IPS-18c (cell line): ENCODE data around the gene HEXIM1.

Experiments used
- H3K4me3 ChIP-seq: 2 replicates; pipeline ENCODE4 v1.7.0; 2013; ENCODE audit warnings: low read depth, mild to moderate bottlenecking, low read length, moderate library complexity; ENCODE audit not compliant: insufficient read depth
- H3K9me3 ChIP-seq: one replicate; pipeline ENCODE4 v1.6.1; 2013; ENCODE audit warnings: mild to moderate bottlenecking, low read length, moderate library complexity; ENCODE audit not compliant: control insufficient read depth, insufficient read depth

HEXIM1 gene

GRCh38 chr17:45148183-45149036, at the start of gene HEXIM1:
Gene HEXIM1 (plus strand): TSS chr17:45148475. CDS start chr17:45149191, 716 bp downstream.
- H3K4me3 ChIP-seq = peak within 1 kb of the TSS; percentile 88
- no peaks in the 10 kb centered on the region for H3K9me3 ChIP-seq

GRCh38 chr17:45098869-45099616, 49.2 kb upstream of the HEXIM1 start:
- no peak overlapping the region for H3K4me3 ChIP-seq
- H3K9me3 ChIP-seq = peaks cover 3% of the 10 kb centered on the region

DNA sequence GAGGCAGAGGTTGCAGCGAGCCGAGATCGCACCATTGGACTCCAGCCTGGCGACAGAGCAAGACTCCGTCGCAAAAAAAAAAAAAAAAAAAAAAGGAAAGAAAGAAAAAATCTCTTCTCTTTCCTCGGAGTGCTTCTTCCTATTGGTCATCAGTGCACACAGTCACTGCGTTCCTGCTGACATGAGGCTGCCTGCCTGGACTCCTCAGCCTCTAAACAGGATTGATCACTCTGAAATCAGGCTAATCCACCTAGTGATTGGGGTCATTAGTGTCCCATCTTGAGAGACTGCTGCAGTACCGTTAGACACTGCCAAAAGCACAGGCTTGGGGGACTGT, 46.8 kb upstream of the HEXIM1 start:
- peaks cover 3% of the 10 kb centered on the region for H3K9me3 ChIP-seq

DNA sequence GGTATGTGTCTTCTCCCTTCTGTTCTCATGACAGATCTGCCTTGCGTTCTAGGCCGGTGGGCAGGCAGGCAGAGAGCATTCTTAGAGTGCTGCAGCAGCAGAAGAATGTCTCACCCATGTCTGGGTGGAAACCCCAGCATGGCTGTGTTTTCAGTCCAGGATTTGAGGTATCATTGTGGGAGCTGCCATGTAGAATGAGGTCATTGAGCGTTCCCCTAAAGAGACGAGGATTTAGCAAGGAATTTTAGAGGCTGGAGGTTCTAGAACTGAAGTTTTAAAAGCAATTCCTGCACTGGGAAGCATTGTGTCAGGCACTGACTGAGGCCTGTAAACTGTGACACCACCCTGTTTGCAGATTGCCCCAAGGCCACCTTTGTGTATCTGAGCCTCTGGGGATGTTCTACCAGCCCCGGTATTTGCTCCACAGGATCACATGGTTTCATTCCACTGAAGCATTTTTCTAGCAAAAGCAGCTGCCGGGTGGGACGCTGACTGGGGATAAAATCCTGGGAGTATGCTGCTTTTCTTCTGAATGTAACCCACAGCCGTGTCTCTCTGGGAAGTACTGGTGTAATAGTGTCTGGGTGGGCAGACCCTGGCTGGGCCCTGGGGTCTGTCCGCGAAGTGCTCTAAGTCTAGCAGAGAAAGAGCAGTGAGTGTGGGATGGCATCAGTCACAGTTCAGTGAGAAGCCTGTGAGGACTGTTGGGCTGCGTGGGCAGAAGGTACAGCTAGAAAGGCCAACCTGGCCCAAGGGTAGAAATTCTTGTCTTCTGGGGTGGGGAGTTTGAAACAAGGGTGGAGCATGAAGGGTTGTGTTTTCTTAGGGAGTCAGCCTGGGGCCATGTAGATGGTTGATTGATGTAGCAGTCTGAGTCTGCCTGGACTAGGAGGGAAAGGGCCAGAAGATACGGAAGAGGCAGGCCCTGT, 46.1 kb upstream of the HEXIM1 start:
- Histone ChIP-seq H3K9me3 (no peaks in the 10 kb centered on the region), H3K4me3 (no peak overlapping the region)

More for the DNA sequence above, 46.8 kb upstream of the HEXIM1 start:
- H3K4me3 ChIP-seq = no peak overlapping the region

DNA sequence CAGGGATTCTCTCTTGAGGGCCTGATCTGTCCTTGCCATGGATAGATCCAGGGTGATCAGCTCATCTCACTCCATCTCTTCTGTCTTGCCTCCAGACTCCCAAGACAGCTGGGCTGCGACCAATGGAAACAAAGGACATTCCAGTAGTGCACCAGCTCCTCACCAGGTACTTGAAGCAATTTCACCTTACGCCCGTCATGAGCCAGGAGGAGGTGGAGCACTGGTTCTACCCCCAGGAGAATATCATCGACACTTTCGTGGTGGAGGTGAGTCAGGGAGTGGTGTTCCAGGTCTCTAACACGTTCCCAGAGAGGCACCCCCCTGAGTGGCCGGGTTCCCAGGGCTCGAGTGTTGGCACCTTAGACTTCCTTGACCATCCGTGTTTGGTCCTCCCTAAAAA, 45.4 kb upstream of the HEXIM1 start:
- Histone ChIP-seq H3K9me3 (no peaks in the 10 kb centered on the region), H3K4me3 (no peak overlapping the region)

GRCh38 chr17:45103269-45103795, 44.9 kb upstream of the HEXIM1 start:
- no peaks in the 10 kb centered on the region for H3K9me3 ChIP-seq
- no peak overlapping the region for H3K4me3 ChIP-seq

GRCh38 chr17:45104029-45104428, 44.2 kb upstream of the HEXIM1 start:
- no peaks in the 10 kb centered on the region for H3K9me3 ChIP-seq
- H3K4me3 ChIP-seq = no peak overlapping the region

GRCh38 chr17:45104497-45104896, 43.8 kb upstream of the HEXIM1 start:
- H3K9me3 ChIP-seq = no peaks in the 10 kb centered on the region
- no peak overlapping the region for H3K4me3 ChIP-seq

- Histone ChIP-seq H3K9me3 (no peaks in the 10 kb centered on the region), H3K4me3 (no peak overlapping the region)
These were observed 43.2 kb upstream of the HEXIM1 start for GRCh38 chr17:45104907-45105624.

DNA sequence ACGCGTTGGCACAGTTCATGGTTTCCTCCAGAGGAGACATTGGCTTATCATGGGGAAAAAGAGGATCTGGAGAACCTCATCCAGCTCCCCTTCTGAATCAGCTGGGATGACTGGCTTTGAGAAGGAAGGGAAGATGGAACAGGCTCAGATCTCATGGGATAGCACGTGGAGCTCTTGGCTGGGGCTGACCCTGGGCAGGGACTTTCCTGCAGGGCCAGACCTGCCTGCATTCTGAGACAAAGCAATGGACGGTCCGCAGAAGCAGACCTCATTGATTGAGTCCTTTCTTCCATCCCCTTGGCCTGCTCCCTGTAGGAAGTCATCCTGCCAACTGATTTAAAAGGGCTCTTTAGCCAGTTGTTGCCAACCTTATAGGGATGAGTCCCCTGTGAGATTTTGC, 42.2 kb upstream of the HEXIM1 start:
- no peaks in the 10 kb centered on the region for H3K9me3 ChIP-seq

GRCh38 chr17:45106582-45106981, 41.7 kb upstream of the HEXIM1 start:
- H3K4me3 ChIP-seq = no peak overlapping the region

More for the DNA sequence above, 42.2 kb upstream of the HEXIM1 start:
- H3K4me3 ChIP-seq = no peak overlapping the region

DNA sequence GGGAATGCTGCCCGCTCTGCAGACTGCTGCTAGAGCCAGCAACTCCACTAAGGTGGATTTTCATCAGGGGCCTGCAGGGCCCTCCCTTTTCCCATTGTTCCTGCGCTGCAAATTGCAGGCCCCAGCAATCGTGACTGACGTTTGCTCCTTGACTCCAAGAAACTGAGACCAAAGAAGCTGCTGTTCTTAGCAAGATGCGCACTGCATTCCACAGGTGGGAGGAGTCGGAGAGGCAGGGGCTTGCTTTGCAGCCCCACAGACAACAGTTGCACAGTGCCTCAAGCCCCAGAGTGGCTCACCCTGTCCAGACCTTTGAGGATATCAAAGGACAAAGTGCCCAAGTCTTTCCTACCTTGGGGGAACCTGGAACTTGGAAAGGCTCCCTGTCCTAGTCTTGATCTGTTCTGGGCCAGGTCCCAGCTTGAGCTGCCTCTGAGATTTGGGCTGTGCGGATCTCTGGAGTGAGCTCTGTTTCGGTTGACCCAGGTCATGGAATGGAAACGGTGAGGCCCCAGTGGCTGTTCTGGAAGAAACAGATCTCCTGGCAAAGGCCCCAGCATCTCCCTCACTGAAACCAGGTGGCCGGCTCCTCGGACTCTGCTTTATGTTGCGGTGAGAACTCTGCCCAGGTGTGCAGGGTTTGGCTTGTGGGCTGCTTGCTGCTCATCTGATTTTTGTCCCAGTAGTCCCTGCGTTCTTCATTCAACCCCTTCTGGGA, 40.8 kb upstream of the HEXIM1 start:
- no peak overlapping the region for H3K4me3 ChIP-seq
- peaks cover 2% of the 10 kb centered on the region for H3K9me3 ChIP-seq

More at GRCh38 chr17:45106582-45106981, 41.7 kb upstream of the HEXIM1 start:
- H3K9me3 ChIP-seq = no peaks in the 10 kb centered on the region

DNA sequence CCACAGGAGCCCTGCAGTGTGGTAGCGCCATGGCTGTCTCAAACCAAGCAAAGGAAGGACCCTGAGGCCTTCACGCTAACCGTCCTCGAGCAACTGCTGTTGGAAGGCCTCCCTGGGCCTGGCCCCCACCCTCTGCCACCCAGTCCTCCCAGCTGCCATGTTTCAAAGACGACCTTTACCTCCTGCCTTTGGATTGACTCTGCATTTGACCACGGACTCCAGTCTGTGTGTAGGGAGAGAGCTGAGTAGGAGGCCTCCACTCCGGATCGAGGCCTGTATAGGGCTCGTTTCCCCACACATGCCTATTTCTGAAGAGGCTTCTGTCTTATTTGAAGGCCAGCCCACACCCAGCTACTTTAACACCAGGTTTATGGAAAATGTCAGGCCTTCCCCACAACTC, 40.2 kb upstream of the HEXIM1 start:
- peaks cover 2% of the 10 kb centered on the region for H3K9me3 ChIP-seq
- no peak overlapping the region for H3K4me3 ChIP-seq

GRCh38 chr17:45108595-45109521, 39.4 kb upstream of the HEXIM1 start:
- Histone ChIP-seq H3K9me3 (peaks cover 2% of the 10 kb centered on the region), H3K4me3 (no peak overlapping the region)
